Jurkat, Clone E6-1 (cell line): ENCODE measurements around the gene EVX2.

Experiments used
- DNase-seq: peaks from one replicate; pipeline ENCODE4 v3.0.0-alpha.2; 2011; ENCODE audit warnings: low read depth, low spot score
- H3K4me3 ChIP-seq: 2 replicates; pipeline ENCODE4 v1.5.1; 2011; ENCODE audit warnings: mild to moderate bottlenecking, low read length, control low read depth, moderate library complexity

EVX2 gene

DNA sequence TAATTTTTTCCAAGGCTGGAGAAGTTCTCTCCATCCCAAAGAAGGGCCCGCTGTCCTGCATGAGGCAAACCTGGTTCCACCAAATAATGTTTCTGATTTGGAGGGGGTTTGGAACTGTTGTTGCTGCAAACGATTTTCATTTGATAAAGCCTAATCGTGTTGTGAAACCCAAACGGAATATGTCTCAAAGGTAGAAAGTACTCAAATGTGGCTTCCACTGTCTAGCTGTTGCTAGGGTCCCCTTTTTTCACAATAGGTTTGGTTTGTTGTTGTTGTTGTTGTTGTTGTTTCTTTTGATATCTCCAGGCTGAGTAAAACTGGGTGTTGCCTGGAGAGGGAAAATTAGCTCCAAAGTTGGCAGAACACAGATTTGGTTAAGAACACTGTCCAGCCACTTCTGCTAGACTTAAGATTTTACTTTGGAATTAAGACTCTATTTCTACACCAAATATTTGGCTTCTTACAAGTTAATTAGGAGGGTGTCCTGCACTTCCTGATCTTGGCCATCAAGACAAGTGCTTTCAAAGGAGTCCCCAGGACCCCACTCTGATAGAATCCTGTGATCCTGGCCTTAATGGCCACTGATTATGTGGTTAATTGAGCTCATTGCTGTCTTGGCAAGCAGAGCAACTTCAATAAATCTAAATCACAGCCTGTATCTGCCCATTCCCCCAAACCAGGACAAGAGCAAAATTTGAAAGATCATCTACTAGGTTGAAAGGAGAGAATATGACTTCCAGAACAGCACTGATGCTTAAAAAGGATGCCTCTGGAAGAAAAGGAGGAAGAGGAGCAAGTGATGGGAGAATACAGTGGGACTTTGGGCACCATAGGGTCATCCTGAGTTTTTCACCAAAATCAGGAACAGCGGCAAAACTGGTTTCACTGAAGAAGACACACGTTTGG, 5.4 kb upstream of the EVX2 start:
- no peak for DNase-seq

DNA sequence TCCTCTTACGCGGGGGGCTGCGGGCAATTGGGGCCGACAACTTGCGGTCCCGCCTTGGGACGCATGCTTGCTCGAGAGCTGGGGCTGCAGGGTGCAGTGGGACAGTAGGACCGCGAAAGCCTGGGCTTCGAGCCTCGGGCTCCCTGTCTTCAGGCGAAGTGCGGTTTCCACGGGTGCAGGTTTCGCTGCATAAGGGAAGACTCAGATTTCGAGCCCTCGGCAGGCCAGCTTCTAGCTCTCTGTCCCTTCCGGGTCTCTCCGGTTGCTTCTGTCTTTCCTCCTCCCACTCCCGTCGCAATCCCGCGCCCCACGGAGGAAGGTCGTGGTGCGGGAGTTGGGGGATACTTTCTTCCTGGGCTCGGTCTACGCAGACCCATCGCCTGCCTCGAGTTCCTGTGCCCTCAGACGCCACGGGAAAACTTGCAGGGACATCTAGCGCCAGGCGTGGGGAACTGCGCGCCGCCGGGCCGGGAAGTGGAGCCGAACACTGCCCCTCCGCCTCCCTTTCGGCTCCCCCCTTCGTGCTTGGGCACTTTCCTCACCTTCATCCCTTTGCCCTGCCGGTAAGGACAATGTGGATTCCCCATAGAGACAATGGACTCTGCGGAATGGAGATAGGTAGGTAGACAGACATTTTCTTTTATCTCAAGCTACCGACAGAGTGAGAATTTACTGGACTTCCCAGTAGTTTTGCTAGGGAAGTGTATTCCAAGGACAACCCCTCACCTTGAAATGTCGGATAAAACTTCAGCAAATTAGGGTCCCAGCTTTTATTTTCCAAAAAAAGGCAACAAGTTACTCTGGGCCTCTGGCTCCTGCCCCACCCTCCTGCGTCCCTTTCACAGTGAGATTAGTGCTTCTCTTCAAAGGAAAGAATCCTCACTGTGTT, 4.5 kb upstream of the EVX2 start:
- no peak for DNase-seq
- H3K4me3 ChIP-seq, result peak overlapping the region; percentile 27

More for the DNA sequence above, 5.4 kb upstream of the EVX2 start:
- H3K4me3 ChIP-seq, result no peak overlapping the region

DNA sequence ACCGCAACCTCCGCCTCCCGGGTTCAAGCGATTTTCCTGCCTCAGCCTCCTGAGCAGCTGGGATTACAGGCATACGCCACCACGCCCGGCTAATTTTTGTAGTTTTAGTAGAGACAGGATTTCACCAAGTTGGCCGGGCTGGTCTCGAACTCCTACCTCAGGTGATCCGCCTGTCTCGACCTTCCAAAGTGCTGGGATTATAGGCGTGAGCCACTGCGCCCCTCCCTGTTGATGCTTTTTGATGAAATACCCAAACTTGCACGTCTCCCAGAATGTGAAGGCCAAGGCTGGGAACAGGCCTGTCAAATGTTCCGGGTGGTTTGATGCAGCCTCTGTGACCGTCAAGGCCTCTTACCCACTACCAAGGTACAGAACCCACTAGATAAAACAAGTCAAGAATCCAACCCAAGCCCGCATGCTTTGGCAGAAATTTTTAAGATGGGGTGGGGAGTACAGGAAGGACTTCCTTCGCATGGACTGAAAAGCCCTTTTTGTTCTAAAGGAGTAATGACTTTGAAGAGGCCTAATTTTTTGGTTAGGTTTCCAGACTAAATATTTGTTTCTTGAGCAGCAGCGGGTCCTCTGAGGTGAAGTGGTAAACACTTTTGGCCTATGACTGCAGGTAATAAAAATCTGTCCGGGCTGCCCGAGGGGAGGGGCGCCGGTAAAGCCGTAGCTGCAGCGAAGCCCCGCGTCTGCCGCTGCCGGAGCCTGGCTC, 3.7 kb upstream of the EVX2 start:
- H3K4me3 ChIP-seq, result no peak overlapping the region
- DNase-seq, result no peak

DNA sequence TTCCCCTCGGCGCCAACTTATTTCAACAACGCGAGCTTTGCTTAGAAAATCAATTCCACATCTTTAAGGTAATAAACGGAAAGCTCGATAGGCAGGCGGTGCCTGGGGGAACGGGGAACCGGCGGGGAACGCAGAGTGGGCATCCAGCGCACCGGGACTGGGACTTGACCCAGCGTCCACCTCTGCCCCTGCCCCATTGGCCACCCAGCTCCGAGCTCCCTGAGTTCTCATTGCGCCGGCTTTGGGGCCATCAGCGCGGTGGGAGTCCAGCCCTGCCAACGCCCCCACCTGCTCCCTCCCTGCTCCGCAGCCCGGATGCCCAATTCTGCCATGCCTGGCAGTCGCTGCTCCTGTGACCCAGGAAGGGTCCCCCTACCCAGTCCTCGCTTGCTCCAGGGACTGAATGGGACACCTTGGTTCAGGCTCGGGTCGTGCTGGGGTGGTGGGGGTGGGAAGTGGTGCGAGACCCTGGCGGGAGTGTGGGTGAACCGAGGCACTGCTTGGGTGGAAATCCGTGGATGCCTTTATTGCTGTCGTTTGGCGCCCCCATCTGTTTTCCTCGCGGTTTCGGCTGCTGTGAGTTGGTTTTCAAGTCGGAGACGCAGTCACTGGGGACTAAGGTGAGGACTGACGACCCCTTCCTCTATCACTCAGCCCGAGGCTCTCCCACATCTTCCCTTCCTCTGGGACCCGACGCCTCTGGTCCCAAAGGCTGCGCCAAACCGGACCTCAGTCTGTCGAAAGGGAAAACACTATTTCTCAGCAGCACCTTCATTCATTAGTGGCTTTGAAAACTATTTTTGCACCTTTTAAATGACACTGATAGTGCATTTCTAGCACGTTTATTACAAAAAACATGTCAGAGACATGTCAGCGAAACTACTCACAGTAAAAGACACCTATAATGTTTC, 2.4 kb upstream of the EVX2 start:
- H3K4me3 ChIP-seq, result no peak overlapping the region
- DNase-seq, result no peak

DNA sequence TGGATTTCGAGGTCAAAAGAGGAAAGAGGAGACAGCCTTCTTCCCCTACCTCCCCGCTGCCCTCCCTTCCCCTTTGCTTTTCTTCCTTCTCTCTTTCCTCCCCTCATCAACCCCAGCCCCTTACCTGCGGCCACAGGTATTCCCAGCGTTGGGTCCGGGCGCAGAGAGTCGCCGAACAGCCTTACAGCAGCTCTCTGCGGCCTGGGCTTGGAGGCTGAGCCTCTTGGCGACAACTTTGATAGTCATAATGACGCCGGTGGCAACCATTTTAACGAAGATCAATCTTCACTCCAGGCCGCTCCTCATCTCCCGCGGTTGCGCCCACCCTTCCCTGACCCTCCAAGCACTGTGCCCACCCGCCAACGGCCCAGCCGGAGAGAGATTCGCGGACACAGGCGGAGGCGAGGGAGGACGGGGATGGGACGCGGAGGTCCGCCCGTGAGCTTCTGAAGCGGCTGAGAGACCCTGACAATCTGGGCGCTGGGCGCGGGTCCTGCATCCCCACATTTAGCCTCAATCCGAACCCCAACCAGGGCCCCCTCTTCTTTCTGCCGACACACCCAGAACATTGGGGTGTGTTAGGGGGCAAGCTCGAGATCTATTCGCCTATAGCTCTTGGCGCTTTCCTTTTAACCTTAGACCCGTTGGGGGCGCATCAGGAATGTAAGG, 1.5 kb upstream of the EVX2 start:
- DNase-seq, result no peak
- no peak overlapping the region for H3K4me3 ChIP-seq

DNA sequence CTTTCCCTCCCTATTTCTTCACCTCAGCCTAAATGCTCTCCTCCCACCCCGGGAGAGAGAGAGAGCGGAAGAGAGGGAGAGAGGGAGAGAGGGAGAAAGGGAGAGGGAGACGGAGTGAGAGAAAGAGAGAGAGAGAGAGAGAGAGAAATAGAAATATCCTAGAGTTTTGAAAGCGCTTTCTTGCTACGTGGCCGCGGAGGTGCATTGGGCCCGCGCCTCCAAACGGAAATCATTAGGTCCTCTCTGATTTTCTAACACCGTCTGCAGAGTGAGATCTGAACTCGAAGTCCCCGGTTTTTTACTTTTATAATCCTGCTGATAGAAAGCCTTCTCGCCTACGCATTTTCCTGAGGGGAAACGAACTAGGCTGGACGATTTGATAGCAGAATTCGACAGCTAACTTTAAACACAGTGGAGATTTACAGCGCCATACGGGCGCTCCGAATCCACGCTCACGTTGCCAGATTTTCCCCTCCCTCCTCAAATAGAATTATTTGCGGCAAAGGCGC, 903 bp upstream of the EVX2 start:
- H3K4me3 ChIP-seq, result no peak overlapping the region

DNA sequence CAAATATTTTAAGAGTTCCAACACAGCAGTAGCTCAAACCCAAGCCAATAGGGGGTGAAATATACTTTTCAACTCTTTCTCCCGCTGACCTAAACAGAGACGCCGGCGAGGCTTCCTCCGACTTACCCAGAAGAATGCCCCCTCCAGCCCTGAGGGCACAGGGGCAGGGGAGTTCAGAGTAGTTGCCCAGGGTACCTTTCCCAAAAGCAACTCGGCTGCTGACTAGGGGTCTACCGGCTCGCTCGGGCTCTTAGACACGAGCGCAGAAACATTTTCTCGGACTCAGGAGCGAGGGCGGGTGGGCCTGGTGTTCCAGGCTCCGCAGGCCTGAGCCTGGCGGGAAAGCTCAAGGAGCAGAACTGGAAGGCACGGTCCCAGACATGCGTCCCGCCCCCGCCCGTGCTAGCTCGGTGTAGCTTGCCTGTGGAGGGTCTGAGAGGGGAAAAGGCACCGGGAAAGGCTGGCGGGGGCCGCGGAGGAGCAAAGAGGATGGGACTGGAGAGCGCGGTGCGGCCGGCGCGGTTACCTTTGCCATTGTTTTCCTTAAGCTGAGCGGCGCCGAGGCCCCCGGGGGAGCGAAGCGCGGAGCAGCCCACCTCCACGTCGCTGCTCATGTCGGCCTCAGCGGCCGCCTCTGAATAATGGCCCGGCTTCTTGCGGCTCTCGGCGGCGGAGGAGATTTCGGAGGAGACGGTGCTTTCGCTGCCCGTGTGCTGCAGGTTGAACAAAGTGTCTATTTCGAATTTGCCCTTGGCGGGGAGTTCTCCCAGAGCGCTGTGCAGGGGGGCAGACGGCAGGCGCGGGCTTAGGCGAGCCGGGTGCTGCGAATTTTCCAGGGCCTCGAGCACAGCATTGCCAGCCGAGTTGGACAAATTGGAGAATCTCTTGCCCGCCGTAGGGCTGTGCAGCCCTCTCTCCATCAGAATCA, 674 bp downstream of the EVX2 start:
- DNase-seq, result no peak
- no peak overlapping the region for H3K4me3 ChIP-seq

More for the DNA sequence above, 903 bp upstream of the EVX2 start:
- DNase-seq, result no peak

DNA sequence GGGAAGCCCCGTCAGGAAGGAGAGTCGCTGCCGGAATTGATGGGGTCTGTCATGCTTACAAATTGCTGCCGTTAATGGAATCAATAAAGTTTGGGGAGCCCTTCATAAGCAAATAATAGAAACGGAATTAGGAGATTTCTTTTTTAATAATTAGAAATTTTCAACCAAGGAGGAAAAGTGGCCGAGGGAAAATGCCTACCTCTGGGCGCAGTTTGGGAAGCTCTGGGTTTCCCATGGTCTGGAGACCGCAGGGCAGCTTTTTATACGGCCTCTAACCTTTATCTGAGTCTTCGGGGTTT, 1.3 kb downstream of the EVX2 start:
- H3K4me3 ChIP-seq, result no peak overlapping the region
- no peak for DNase-seq

DNA sequence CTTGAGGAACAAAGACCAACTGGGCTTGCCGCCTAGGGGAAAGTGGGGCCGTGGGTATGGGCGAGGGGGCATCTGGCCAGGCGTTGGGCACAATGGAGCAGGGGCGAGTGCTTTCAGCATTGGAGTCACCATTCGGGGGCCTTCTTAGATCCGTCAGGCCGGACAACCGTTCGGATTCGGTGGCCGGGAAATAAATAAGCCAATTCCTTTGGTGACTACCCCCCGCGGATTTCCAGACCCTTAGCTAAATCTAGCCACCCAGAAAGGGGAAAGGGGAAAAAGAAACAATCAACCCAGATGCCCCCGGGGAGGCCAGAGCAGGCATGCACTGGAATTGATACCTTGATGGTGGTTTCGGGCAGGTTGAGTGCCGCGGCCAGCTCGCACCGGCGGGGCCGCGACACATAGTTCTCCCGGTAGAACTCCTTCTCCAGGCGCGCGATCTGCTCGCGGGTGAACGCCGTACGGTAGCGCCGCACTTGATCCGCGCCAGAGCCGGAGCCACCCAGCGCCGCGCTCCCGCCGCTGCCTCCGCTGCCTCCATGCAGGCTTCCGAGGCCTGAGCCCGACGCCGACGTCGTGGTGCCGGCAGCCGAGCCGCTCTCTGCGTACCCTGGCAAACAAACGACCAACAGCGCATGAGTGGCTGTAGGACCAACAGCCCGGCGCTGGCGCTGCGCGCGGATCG, 1.8 kb downstream of the EVX2 start:
- DNase-seq, result no peak
- no peak overlapping the region for H3K4me3 ChIP-seq

DNA sequence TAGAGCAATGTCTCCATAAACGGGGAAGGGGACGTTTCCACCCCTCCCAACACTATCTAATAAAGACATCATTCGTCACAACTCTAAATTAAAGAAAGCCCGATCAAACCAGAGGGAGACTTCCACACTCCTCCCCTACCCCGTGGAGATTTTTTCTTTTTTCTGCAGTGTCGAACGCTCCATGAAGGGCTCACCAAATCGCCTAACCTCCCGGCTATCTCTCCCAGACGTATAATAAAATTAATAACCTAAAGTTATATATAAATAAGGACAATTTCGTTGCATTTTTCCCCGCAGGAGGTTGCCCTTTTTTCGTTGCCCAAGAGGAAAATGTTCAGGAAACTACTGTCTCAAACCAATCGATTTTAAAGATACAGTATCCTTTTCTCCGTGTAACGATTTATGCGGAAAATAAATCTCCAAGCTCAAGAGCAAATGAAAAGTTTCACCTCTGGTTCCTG, 2.4 kb downstream of the EVX2 start:
- DNase-seq, result no peak
- H3K4me3 ChIP-seq, result no peak overlapping the region

DNA sequence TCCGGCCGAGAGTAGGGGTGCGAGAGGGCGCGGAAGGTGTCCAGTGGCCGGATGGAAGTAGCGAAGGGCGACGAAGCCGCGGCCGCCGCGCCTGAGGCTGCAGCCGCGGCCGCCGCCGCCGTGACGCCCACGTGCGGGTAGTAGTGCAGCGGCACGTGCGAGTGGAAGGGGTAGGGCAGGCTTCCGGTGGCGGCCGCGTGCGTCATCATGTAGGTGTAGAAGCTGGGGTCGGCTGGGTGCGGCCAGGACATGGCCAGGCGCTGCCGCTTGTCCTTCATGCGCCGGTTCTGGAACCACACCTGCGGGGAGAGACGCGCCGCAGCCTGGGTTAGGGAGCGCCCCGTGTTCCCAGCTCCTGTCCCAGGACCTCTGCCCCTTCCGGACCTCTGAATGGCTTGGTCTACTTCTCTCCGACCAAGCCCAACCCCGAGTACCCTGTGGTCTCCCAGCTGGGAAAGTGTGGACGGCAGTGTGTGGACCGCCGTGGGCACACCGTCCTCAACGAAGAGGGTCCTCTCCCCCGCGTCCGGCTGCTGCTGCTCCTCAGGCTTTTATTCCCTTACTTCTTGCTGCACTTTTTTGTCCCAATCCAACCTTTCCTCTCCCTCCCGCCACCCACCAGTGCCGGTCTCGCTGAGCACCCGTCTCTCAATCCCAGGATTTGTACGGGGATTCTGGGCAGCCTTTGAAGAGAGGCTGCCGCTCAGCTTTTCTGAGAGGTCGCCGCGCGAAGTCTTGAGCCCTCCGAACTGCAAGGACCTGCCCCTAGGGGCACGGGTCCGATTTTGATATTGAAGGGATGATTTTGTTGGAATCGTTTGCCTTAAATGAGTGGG, 3.0 kb downstream of the EVX2 start:
- no peak overlapping the region for H3K4me3 ChIP-seq
- DNase-seq, result no peak

DNA sequence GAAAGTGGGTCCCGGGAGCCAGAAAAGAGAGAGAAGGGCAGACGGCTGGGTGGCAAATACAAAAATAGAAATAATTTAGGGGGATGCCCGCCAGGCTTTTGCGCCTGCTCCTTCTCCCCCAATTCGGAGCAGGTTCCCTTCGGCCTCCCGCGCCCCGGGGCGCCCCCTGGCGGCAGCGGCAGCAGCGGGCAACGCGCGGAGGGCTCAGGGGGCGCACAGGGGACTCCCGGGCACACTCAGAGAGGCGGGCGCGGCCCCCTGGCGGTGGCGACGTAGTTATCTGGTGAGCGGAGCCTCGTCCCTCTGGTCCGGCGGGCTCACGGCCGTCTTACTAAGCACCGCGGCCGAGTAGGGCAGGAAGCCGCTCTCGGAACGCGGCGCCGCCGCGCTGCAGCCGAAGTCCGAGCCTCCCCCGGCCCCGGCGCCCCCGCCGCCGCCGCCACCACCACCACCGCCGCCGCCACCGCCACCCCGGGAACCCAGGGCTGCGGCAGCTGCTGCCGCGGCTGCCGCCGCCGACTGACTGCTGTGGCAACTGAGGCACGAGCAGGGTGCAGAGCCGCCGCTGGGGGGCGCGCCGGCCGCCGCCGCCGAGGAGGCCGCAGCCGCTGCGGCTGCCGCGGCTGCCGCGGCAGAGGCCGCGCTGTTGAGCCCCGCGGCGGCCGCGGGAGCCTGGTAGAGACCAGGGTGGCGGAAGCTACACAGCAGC, 3.8 kb downstream of the EVX2 start:
- H3K4me3 ChIP-seq, result peak overlapping the region; percentile 17
- DNase-seq, result peak; percentile 24

DNA sequence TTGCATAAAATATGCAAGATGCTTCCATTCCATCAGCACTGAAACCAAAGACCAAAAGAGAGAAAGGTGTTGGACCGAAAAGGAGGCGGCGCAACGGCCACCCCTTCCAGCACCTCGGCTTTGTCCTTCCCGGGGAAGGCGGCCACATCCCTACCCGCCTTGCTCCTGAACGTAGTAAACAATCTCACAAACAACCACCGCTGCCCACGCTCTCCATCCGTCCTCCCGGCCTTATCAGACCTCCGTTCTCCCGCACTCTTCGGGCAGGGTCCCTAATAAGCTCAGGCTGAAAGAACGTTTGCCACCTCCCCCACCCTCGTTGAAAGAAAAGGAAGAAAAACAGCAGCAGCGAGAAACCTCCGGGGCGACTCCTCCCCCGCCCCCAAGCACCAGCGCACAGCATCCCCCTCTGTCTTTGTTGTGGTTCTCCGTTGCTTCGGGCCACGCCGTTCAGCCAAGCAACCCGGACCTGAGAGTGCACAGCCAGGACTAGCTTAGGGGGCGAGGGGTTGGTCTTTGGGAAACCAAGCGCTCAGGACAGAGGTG, 4.4 kb downstream of the EVX2 start:
- no peak for DNase-seq
- H3K4me3 ChIP-seq, result peak overlapping the region; percentile 17

DNA sequence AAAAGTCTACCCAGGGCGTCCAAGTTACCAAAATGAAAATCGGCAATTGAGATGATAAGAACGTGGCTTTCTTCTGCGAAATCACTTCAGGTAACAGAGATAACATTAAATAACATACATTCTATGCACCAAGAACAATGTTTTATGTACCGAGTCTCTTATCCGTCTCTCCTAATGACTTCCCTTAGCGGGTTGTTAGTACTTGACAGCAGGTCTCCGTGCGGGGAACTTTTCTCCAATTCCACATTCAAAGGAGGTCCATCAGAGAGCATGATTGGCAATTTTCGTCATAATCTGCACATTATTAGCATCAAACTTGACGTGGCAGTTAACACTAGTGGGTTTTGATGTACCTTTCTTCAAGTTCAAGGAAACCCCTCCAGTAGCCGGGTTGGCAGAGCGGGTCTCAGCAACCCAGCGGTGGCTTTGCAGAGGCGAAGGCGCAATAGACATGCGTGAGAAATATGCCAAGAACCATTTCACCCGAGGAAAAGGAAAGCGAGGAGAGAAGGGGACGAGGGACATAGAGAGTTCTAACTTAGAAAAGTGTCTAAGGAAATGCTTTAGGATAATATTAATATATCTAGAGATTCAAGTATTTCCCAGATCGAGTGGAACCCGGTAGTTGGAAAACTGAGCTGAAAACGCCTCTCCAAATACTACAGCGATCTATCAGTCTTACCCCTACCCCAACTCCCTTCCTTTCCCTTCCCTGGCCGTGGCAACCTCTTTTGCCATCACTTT, 5.0 kb downstream of the EVX2 start:
- H3K4me3 ChIP-seq, result no peak overlapping the region
- DNase-seq, result no peak
